ENCODE measurements around the gene CDKL2.
"Not testable (repeated sequence)": the region's sequence is repeated elsewhere in the genome, so short reads cannot be mapped to it uniquely, and the experiment has no call there.

The CDKL2 gene

DNA sequence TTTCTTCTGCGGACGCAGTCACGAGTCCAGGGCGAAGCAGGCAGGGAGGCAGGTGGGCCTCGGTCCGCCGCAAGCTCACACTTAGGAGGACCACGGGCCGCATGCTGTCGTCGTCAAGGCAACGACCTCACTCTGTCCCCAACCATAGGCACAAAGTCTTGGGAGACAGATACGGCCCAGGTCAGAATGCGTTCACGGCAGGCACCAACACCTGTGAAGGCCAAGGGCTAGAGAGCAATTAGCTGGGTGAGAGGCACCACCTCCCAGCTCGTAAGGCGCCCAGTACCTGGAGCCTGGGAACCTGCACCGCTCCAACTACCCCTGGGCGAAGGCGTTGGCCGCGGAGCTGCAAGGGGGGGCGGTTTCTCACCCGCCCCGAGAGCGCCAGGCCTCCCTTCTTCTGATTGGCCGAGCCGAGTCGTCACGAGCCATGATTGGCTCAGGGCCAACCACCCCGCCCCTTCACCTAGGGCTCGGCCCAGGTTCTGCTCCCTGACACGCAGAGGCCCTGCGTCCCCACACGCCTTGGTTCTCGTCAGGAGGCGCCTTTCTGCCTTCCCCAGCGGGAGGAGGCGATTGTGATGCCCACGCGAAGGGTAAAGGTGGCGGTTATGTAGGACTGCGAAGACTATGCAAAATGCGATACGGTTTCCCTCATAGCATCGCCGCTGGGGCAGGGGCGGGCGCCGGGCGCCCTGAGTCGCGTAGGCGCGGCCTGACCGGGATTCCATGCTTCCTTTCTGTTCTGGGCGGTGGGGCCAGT, at the start of gene CDKL2:
TSS of gene CDKL2 (minus strand) at position 355 of the 763 bp plus-strand sequence. CDS start 4,540 bp downstream, outside the sequence.
- in situ Hi-C loops (cut with MboI; ENCODE audit: low sequenced_read_pairs): no loop called here
- no peaks in the 10 kb centered on the region for H3K36me3 ChIP-seq (replicated peaks)
- H3K4me3 ChIP-seq: no peak within 1 kb of the TSS
- no peak for DNase-seq (ENCODE audit: low spot score in 2 of 2)
- H3K9me3 ChIP-seq: no peaks in the 10 kb centered on the region
- no peaks in the 10 kb centered on the region for H3K4me1 ChIP-seq
- H3K27me3 ChIP-seq (ENCODE audit: low read depth): peaks cover 4% of the 10 kb centered on the region

DNA sequence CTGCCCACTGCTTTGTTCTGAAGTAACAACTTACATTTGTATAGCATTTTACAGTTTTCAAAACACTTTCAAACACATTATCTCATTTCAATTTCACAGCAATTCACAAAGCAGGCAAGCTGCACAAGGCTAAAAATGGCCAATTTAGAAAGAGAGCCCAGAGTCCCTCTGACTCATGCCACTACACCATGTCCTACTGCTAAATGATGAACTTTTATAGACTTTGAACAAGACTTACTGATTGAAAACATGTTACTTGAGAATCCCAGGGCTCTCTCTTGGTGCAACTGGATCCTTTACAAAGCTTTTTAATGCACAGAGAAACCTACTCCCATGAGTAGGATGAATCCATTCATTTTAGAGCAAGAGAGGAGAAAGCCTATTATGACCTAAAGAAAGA, 48.6 kb upstream of the CDKL2 start:
- peaks cover 23% of the 10 kb centered on the region for H3K4me1 ChIP-seq
- no peak overlapping the region for H3K4me3 ChIP-seq
- no peak for DNase-seq (ENCODE audit: low spot score in 2 of 2)
- in situ Hi-C loops (cut with MboI; ENCODE audit: low sequenced_read_pairs): no loop called here
- no peaks in the 10 kb centered on the region for H3K27me3 ChIP-seq (ENCODE audit: low read depth)
- no peaks in the 10 kb centered on the region for H3K9me3 ChIP-seq
- H3K36me3 ChIP-seq (replicated peaks): no peaks in the 10 kb centered on the region; the same call in 1 of the 2 replicates

DNA sequence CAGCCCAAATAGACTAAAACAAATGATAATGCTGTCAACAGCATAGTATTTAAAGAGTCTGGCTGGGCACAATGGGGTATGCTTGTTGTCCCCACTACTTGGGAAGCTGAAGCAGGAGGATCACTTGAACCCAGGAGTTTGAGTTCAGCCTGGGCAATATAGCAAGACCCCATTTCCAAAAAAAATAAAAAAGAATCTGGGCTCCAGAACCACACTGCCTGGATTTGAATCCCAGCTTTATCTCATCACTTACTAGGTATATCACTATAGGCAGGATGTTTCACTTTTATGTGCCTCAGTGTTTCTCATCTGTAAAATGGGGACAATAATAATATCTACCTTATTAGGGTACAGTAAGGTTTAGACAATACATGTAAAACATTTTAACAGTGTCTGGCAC, 48.1 kb upstream of the CDKL2 start:
- H3K27me3 ChIP-seq (ENCODE audit: low read depth): no peaks in the 10 kb centered on the region
- H3K4me3 ChIP-seq: no peak overlapping the region
- in situ Hi-C loops (cut with MboI; ENCODE audit: low sequenced_read_pairs): no loop called here
- no peaks in the 10 kb centered on the region for H3K9me3 ChIP-seq
- DNase-seq (ENCODE audit: low spot score in 2 of 2): no peak
- H3K36me3 ChIP-seq (replicated peaks): no peaks in the 10 kb centered on the region; the same call in 1 of the 2 replicates
- peaks cover 26% of the 10 kb centered on the region for H3K4me1 ChIP-seq

DNA sequence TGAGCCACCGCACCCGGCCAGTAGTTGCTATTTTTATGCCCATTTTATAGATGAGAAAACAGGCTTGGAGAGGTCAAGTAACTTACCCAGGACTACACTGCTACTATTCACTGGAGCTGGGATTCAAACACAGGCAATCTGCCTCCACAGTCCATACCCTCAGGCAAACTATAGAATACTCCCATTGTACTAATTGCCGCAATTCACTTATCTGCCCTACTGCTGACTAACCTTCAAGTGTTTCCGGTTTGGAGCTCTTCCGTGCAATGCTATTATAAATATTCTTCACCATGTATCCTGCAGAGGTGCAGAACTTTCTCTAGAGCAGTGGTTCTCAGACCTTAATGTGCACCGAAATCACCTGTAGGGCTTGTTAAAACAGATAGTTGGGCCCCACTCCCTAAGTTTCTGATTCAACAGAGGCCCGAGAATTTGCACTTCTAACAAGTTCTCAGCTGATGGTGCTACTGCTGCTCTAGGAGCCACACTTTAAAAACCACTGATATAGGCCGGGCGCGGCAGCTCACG, 44.7 kb upstream of the CDKL2 start:
- in situ Hi-C loops (cut with MboI; ENCODE audit: low sequenced_read_pairs): no loop called here
- Histone ChIP-seq H3K27me3 (ENCODE audit: low read depth) (no peaks in the 10 kb centered on the region), H3K4me3 (no peak overlapping the region), H3K9me3 (no peaks in the 10 kb centered on the region), H3K4me1 (peaks cover 40% of the 10 kb centered on the region), H3K36me3 (replicated peaks) (peaks cover 4% of the 10 kb centered on the region)
- DNase-seq (ENCODE audit: low spot score in 2 of 2): no peak

DNA sequence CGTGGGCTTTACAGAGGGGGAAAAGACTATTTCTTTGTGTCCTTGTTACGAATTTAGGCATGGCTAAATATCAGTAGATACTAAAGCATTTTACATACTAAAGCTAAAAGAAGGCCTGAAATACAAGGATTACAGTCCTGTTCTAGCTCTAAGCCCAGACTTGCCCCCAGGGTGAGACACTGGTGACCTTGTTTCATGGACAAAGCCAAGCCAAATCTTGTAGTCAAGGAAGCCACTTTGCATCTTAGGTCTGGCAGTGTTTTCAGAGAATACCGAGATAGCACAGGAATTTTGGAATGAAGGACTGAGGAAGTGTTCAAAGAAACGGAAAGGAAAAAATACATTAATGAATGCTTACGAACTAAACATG, 43.6 kb upstream of the CDKL2 start:
- Histone ChIP-seq H3K4me3 (peak overlapping the region; percentile 93), H3K36me3 (replicated peaks) (peaks cover 4% of the 10 kb centered on the region), H3K9me3 (no peaks in the 10 kb centered on the region), H3K4me1 (peaks cover 37% of the 10 kb centered on the region), H3K27me3 (ENCODE audit: low read depth) (no peaks in the 10 kb centered on the region)
- in situ Hi-C loops (cut with MboI; ENCODE audit: low sequenced_read_pairs): no loop called here
- DNase-seq (ENCODE audit: low spot score in 2 of 2): peak; percentile 36 to 64

DNA sequence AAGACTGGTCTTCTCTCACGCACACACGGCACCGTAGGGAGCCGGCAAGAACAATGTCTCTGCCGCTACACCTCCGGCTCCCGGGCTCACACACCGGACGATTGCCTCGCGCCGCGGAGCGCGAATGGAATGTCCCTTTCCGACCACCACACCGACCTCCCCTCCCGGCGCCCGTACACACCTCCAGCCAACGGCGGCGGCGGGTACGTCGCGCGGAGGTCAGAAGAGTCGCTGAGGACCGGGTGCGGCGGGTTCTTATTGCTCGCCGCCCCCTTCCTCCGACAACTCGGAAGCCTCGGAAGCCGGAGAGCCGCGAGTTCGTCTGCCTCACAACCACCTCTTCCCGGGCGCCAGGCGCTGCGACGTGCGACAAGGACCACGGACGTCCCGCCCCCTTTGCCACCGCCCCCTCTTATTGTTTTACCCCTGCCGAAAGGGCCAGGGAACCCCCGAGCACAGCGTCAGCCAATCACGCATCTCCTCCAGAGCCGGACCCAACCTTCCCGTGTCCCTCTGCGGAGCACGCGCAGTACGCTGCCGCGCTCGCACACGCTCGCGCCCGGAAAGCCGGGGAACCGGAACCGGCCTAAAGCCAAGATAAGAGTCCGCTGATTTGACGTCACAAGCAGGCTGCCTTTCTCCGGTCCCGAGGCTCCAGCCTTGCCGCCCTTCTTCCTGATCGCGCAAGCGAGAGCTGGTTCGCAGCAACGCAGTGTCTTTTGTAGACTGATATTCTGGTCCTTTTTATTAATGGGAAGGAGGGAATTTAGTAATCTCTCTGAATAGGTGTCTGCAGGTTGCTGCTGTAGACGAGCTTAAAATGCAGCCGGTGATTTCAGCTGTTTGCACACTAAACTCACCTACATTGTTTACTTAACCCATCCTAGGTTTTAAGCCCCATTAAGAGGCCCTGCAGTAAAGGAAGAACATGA, 43.0 kb upstream of the CDKL2 start, which contains the start of gene G3BP2:
TSS of gene G3BP2 (minus strand) at position 385 of the 932 bp plus-strand sequence. CDS start 11,386 bp downstream, outside the sequence.
- Histone ChIP-seq H3K9me3 (no peaks in the 10 kb centered on the region), H3K4me3 (peak within 1 kb of the TSS; percentile 93), H3K27me3 (ENCODE audit: low read depth) (no peaks in the 10 kb centered on the region), H3K4me1 (peaks cover 33% of the 10 kb centered on the region), H3K36me3 (replicated peaks) (peaks cover 4% of the 10 kb centered on the region; the same call in 1 of the 2 replicates)
- in situ Hi-C loops (cut with MboI; ENCODE audit: low sequenced_read_pairs): no loop called here
- peak; percentile 97 to 99 for DNase-seq (ENCODE audit: low spot score in 2 of 2)

DNA sequence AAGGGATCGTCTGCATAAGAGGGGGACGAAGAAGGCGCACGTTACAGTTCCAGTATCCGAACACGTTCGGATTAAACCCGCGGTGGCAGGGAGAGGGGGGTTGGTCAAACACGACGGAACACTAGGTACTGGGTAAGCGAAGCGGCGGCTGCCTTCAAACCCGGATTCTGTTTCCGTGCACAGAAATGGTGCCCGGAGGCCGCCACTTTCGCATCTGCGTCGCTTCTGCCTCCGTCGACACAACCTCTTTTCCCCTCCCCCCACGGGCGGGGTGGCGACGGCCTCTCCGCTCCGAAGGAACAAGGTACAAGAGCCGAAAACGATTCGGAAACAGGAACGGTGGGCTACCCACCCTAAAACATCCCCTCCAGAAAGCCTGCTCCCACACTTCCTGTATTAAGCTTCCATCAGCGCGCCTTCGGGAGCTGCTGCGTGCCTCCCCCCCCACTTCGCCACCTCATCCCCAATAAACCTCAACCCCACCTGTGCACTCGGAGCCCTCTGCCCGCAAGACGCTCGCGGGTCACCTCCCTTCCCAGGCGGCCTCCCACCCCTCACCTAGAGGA, 42.2 kb upstream of the CDKL2 start:
- in situ Hi-C loops (cut with MboI; ENCODE audit: low sequenced_read_pairs): no loop called here
- no peaks in the 10 kb centered on the region for H3K9me3 ChIP-seq
- peaks cover 25% of the 10 kb centered on the region for H3K4me1 ChIP-seq
- H3K36me3 ChIP-seq (replicated peaks): peaks cover 4% of the 10 kb centered on the region; the same call in 1 of the 2 replicates
- DNase-seq (ENCODE audit: low spot score in 2 of 2): peak; percentile 28 to 80
- peak overlapping the region; percentile 93 for H3K4me3 ChIP-seq
- no peaks in the 10 kb centered on the region for H3K27me3 ChIP-seq (ENCODE audit: low read depth)

DNA sequence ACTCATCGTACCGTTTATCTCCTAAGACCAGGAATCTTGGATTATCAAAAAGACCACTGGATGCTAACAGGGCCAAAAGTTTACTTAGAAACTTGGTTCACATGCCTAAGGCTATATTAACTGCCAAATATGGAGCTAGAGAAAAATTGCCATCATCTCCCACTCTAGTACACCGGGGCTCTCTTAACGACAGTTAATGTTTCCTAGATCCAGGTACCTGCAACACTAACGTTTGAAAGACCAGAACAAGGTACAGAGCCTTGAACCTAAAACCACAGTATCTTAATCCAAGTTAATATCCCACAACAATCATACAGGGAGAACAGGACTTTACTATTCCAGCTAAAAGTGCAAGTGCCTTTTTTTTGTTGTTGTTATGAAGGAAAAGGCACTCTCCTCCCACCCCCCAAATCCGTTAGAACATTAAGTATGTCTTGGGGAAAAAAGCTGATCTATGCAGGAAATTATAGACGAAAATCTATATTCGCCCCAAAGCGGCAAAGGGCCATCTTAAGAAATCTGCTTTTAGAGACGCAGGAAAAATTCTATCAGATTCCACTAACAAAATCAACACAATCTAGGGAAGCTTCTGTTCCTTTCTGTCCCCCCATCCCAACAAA, 41.6 kb upstream of the CDKL2 start:
- H3K4me3 ChIP-seq: peak overlapping the region; percentile 93
- no peaks in the 10 kb centered on the region for H3K9me3 ChIP-seq
- peaks cover 4% of the 10 kb centered on the region; the same call in 1 of the 2 replicates for H3K36me3 ChIP-seq (replicated peaks)
- H3K4me1 ChIP-seq: peaks cover 24% of the 10 kb centered on the region
- DNase-seq (ENCODE audit: low spot score in 2 of 2): no peak
- in situ Hi-C loops (cut with MboI; ENCODE audit: low sequenced_read_pairs): no loop called here
- no peaks in the 10 kb centered on the region for H3K27me3 ChIP-seq (ENCODE audit: low read depth)

DNA sequence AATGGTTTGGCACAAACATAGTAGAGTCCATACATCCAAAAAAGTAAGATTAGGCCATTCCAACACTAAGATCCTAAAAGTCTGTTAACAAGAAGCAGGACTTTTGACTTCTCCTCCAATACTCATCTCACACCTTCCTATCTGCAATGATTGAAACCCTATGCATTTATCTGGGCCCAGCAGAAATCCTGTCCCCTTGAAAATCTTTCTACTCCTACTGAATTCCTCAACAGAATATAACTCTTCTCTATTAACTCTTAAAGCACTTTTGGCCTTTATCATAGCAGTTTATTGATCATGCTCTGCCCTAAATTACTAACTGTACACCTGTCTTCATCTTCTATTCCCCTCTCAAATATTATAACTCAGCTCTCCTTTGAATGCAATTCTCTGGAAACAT, 38.3 kb upstream of the CDKL2 start:
- in situ Hi-C loops (cut with MboI; ENCODE audit: low sequenced_read_pairs): no loop called here
- H3K36me3 ChIP-seq (replicated peaks): peaks cover 4% of the 10 kb centered on the region; the same call in 1 of the 2 replicates
- H3K9me3 ChIP-seq: no peaks in the 10 kb centered on the region
- DNase-seq (ENCODE audit: low spot score in 2 of 2): no peak
- no peaks in the 10 kb centered on the region for H3K27me3 ChIP-seq (ENCODE audit: low read depth)
- peaks cover 16% of the 10 kb centered on the region for H3K4me1 ChIP-seq
- no peak overlapping the region for H3K4me3 ChIP-seq

DNA sequence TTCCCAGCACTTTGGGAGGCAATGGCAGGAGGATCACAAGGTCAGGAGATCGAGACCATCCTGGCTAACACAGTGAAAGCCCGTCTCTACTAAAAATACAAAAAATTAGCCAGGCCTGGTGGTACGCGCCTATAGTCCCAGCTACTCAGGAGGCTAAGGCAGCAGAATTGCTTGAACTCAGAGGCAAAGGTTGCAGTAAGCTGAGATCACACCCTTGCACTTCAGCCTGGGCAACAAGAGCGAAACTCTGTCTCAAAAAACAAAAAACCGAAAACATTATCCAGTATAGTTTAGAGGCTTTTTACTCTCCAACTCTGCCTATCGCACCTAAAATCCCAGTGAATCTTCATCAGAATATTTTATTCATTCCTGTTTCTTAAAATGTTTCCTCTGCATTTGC, 37.3 kb upstream of the CDKL2 start:
- in situ Hi-C loops (cut with MboI; ENCODE audit: low sequenced_read_pairs); H3K36me3 ChIP-seq (replicated peaks); H3K27me3 ChIP-seq (ENCODE audit: low read depth); H3K4me3 ChIP-seq; H3K9me3 ChIP-seq; DNase-seq (ENCODE audit: low spot score in 2 of 2): not testable (repeated sequence)
- peaks cover 16% of the 10 kb centered on the region for H3K4me1 ChIP-seq

DNA sequence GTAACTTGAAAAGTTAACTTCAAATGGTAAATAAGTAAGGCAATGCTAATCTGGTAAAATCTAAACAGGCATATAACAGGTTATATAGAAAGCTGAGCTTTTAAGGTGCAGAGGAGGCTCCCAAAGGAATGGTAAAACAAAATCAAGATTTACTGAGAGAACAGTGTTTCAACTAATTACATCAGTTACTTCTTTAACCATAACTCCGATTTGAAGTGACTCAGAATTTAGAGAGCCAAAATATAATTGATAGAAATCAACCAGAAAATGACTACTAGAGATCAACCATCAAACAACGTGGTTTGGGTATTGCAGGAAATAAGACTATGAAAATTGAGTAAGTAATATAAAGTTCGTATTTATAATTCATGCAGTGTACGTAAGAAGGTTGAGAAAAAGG, 36.0 kb upstream of the CDKL2 start:
- H3K4me1 ChIP-seq: peaks cover 15% of the 10 kb centered on the region
- in situ Hi-C loops (cut with MboI; ENCODE audit: low sequenced_read_pairs): no loop called here
- H3K27me3 ChIP-seq (ENCODE audit: low read depth): no peaks in the 10 kb centered on the region
- DNase-seq (ENCODE audit: low spot score in 2 of 2): no peak
- no peaks in the 10 kb centered on the region for H3K9me3 ChIP-seq
- H3K4me3 ChIP-seq: no peak overlapping the region
- H3K36me3 ChIP-seq (replicated peaks): no peaks in the 10 kb centered on the region; the same call in 1 of the 2 replicates

DNA sequence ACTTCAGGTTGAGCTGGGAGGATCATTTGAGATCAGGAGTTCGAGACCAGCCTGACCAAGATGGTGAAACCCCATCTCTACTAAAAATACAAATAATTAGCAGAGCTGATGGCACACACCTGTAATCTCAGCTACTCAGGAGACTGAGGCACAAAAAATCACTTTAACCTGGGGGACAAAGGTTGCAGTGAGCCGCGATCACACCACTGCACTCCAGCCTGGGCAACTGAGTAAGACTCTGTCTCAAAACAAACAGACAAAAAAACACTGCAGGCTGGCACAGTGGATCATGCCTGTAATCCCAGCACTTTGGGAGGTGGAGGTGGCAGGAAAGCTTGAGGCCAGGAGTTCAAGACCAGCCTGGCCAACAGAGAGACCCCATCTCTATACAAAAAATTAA, 34.3 kb upstream of the CDKL2 start:
- H3K36me3 ChIP-seq (replicated peaks): peaks cover 10% of the 10 kb centered on the region
- H3K27me3 ChIP-seq (ENCODE audit: low read depth); H3K9me3 ChIP-seq; DNase-seq (ENCODE audit: low spot score in 2 of 2); H3K4me3 ChIP-seq; in situ Hi-C loops (cut with MboI; ENCODE audit: low sequenced_read_pairs); H3K4me1 ChIP-seq: not testable (repeated sequence)

DNA sequence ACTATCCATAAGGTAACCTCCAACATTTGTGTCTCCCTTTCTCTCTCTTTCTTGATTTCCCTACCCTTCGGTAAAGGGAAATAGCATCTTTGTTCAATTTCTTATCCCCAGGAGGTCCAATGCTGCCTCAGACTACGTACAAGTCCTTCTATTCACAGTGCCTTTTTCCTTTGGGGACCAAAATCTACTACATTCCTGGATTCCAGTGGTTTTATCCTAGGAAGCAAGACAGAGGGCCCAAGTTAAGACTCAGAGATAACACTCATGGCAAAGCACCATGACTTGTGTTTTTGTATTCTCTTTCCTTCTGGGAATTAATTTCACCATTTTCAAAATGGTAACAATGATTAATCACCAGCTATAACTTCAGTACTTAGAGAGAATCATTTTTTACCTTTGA, 32.3 kb upstream of the CDKL2 start:
- in situ Hi-C loops (cut with MboI; ENCODE audit: low sequenced_read_pairs): no loop called here
- Histone ChIP-seq H3K9me3 (no peaks in the 10 kb centered on the region), H3K4me3 (no peak overlapping the region), H3K27me3 (ENCODE audit: low read depth) (no peaks in the 10 kb centered on the region), H3K4me1 (peaks cover 5% of the 10 kb centered on the region), H3K36me3 (replicated peaks) (peaks cover 20% of the 10 kb centered on the region)
- no peak for DNase-seq (ENCODE audit: low spot score in 2 of 2)
